Liver (tissue), 9 donors: ENCODE results near the gene DCP2. TPM values are rescaled to one million over a fixed set of nuclear protein-coding genes. Genes with fewer than 3 reads are reported as not detected.

Source experiments
- DNase-seq: peaks from one replicate; pipeline ENCODE4 v3.0.0-alpha.2; 2017; ENCODE audit warnings: low spot score
- H3K27ac ChIP-seq, 2 donors: one replicate each; pipeline ENCODE4 v1.7.0; 2013; ENCODE audit warnings: inconsistent platforms in 2 of 2, low read length in 2 of 2, control low read depth in 1 of 2, low read depth in 1 of 2, mild to moderate bottlenecking in 1 of 2
- H3K27me3 ChIP-seq, 4 donors: one replicate each; pipeline versions ENCODE4 v1.6.1 to v1.7.0; 2013; ENCODE audit warnings: low read length in 3 of 4, inconsistent platforms in 1 of 4, mild to moderate bottlenecking in 1 of 4, moderate library complexity in 1 of 4; ENCODE audit not compliant: control insufficient read depth in 4 of 4, insufficient read depth in 4 of 4
- H3K36me3 ChIP-seq, 4 donors: one replicate each; pipeline versions ENCODE4 v1.6.1 to v1.7.0; 2013; ENCODE audit warnings: low read length in 3 of 4, mild to moderate bottlenecking in 3 of 4, low read depth in 1 of 4, moderate library complexity in 1 of 4; ENCODE audit not compliant: control insufficient read depth in 4 of 4, insufficient read depth in 3 of 4
- H3K4me1 ChIP-seq, 4 donors: one replicate each; pipeline versions ENCODE4 v1.6.1 to v1.7.0; 2013; ENCODE audit warnings: low read length in 3 of 4, mild to moderate bottlenecking in 3 of 4, moderate library complexity in 1 of 4; ENCODE audit not compliant: control insufficient read depth in 4 of 4, insufficient read depth in 4 of 4
- H3K4me3 ChIP-seq, 3 donors: one replicate each; pipeline versions ENCODE4 v1.6.1 to v1.7.0; 2013; ENCODE audit warnings: low read length in 3 of 3, control low read depth in 1 of 3, low read depth in 1 of 3, mild to moderate bottlenecking in 1 of 3
- H3K9ac ChIP-seq, 2 donors: one replicate each; pipeline ENCODE4 v1.7.0; 2013; ENCODE audit warnings: low read length in 2 of 2, mild to moderate bottlenecking in 2 of 2, moderate library complexity in 2 of 2, control low read depth in 1 of 2, low read depth in 1 of 2
- H3K9me3 ChIP-seq, 4 donors: one replicate each; pipeline versions ENCODE4 v1.6.1 to v1.7.0; 2013; ENCODE audit warnings: low read length in 3 of 4; ENCODE audit not compliant: control insufficient read depth in 4 of 4
- ATF3 ChIP-seq: IDR thresholded peaks from 2 replicates; pipeline ENCODE4 v1.6.1; 2016; ENCODE audit warnings: antibody characterized with exemption
- CTCF ChIP-seq: fragments of 150-350 bp; IDR thresholded peaks from 2 replicates; pipeline ENCODE4 v1.5.1; 2017; ENCODE audit warnings: improper control_type of control experiment, low read depth, low read length; ENCODE audit not compliant: missing input control
- EGR1 ChIP-seq, 2 donors: IDR thresholded peaks; 2 replicates each; pipeline ENCODE4 v1.6.1; 2016 to 2018; ENCODE audit warnings: antibody characterized with exemption in 2 of 2, low read depth in 2 of 2
- FOXA1 ChIP-seq: IDR thresholded peaks from 2 replicates; pipeline ENCODE4 v1.6.1; 2016; ENCODE audit warnings: antibody characterized with exemption
- FOXA2 ChIP-seq: IDR thresholded peaks from 2 replicates; pipeline ENCODE4 v1.6.1; 2016; ENCODE audit warnings: antibody characterized with exemption
- GABPA ChIP-seq, 2 donors: IDR thresholded peaks in 1 of 2; conservative IDR thresholded peaks in 1 of 2; 2 replicates each; pipeline ENCODE4 v1.6.1; 2016; ENCODE audit warnings: antibody characterized with exemption in 2 of 2, mild to moderate bottlenecking in 1 of 2, moderate library complexity in 1 of 2
- HNF4A ChIP-seq, 2 donors: conservative IDR thresholded peaks; 2 replicates each; pipeline ENCODE4 v1.6.1; 2016; ENCODE audit warnings: antibody characterized with exemption in 2 of 2, mild to moderate bottlenecking in 2 of 2
- HNF4G ChIP-seq: IDR thresholded peaks from 2 replicates; pipeline ENCODE4 v1.6.1; 2016; ENCODE audit warnings: antibody characterized with exemption
- JUND ChIP-seq, 2 donors: IDR thresholded peaks; 2 replicates each; pipeline ENCODE4 v1.6.1; 2016; ENCODE audit warnings: antibody characterized with exemption in 2 of 2
- MAX ChIP-seq: IDR thresholded peaks from 2 replicates; pipeline ENCODE4 v1.6.1; 2016; ENCODE audit warnings: antibody characterized with exemption
- NR2F2 ChIP-seq: IDR thresholded peaks from 2 replicates; pipeline ENCODE4 v1.6.1; 2016; ENCODE audit warnings: antibody characterized with exemption
- RAD21 ChIP-seq, 2 donors: IDR thresholded peaks; 2 replicates each; pipeline ENCODE4 v1.6.1; 2016; ENCODE audit warnings: antibody characterized with exemption in 2 of 2, mild to moderate bottlenecking in 2 of 2
- REST ChIP-seq: IDR thresholded peaks from 2 replicates; pipeline ENCODE4 v1.6.1; 2016; ENCODE audit warnings: antibody characterized with exemption, mild to moderate bottlenecking
- RXRA ChIP-seq, 2 donors: IDR thresholded peaks; 2 replicates each; pipeline ENCODE4 v1.6.1; 2017 to 2018; ENCODE audit warnings: antibody characterized with exemption in 2 of 2, mild to moderate bottlenecking in 1 of 2
- SP1 ChIP-seq: IDR thresholded peaks from 2 replicates; pipeline ENCODE4 v1.6.1; 2018; ENCODE audit warnings: antibody characterized with exemption, mild to moderate bottlenecking
- TAF1 ChIP-seq: conservative IDR thresholded peaks from 2 replicates; pipeline ENCODE4 v1.6.1; 2016; ENCODE audit warnings: antibody characterized with exemption, mild to moderate bottlenecking
- YY1 ChIP-seq: IDR thresholded peaks from 2 replicates; pipeline ENCODE4 v1.6.1; 2016; ENCODE audit warnings: antibody characterized with exemption, mild to moderate bottlenecking
- ZBTB33 ChIP-seq: IDR thresholded peaks from 2 replicates; pipeline ENCODE4 v1.6.1; 2016; ENCODE audit warnings: antibody characterized with exemption
- WGBS: extraction: QIAGEN DNeasy Blood & Tissue Kit; methylation state at CpG from one replicate; pipeline ENCODE4 v1.1.7; 2013; 5-methylcytosine and 5-hydroxymethylcytosine counted together
- polyA plus RNA-seq, 2 donors: library from polyadenylated mRNA; stranded (reverse) in 1 of 2; unstranded in 1 of 2; fragments of 200-250 nt in 1 of 2; fragments of >200 nt in 1 of 2; fragmentation: Nextera tagmentation in 1 of 2; extraction: Ambion mirVana in 1 of 2; gene quantifications; one replicate each; pipeline versions ENCODE4 v1.2.1 to v1.2.3, GENCODE V29; 2013 to 2015
- total RNA-seq, 2 donors: library from RNA; depleted of rRNA; stranded (reverse); fragments of >200 nt; gene quantifications; one replicate each; pipeline ENCODE4 v1.2.3, GENCODE V29; 2014
- donor health status: healthy.
- donor health status: healthy.
- donor health status: healthy.
- donor health status: healthy.
- donor health status: healthy.

Gene DCP2
- total RNA-seq (10 to 100 TPM; 18.4 to 44.2 TPM), polyA plus RNA-seq (1 to 10 TPM; 2.9 to 6.4 TPM)

GRCh38 chr5:112976432-112977309 lies at the start of gene DCP2:
Gene DCP2, plus strand, starts transcription at chr5:112976798. Its CDS starts 136 bp downstream, at chr5:112976934.
- Histone ChIP-seq H3K4me3 (peak within 1 kb of the TSS; percentile 91 to 98 (median 92)), H3K4me1 (peaks cover 0 to 21% (median 3%) of the 10 kb centered on the region in 4 donors), H3K9ac (peak within 1 kb of the TSS; percentile 67 to 87), H3K9me3 (no peaks in the 10 kb centered on the region), H3K36me3 (no peaks in the 10 kb centered on the region), H3K27ac (peak within 1 kb of the TSS; percentile 83 to 88), H3K27me3 (no peaks in the 10 kb centered on the region)
- peak; percentile 90 for DNase-seq
- under 1% methylated on average over 75 of the region's 75 CpGs for WGBS
- TF ChIP-seq JUND (IDR thresholded peaks at IDR 0.05): peak; percentile 60 to 86
- TF ChIP-seq HNF4G: peak; percentile 53
- peak; percentile 57 for TF ChIP-seq MAX
- no peak for TF ChIP-seq CTCF
- no peak for TF ChIP-seq EGR1 (IDR thresholded peaks at IDR 0.05; ENCODE audit: low read depth in 2 of 2)
- peak; percentile 65 for TF ChIP-seq YY1
- TF ChIP-seq RXRA (IDR thresholded peaks at IDR 0.05): peak; percentile 33 to 41
- TF ChIP-seq HNF4A (conservative IDR thresholded peaks at IDR 0.05): peak; percentile 54 to 71
- TF ChIP-seq GABPA (IDR thresholded peaks at IDR 0.05 in 1 of 2, conservative IDR thresholded peaks at IDR 0.05 in 1 of 2): peak in 1 of 2 donors; percentile 73
- peak; percentile 98 for TF ChIP-seq SP1
- no peak for TF ChIP-seq NR2F2
- no peak for TF ChIP-seq RAD21 (IDR thresholded peaks at IDR 0.05)
- peak; percentile 19 for TF ChIP-seq ZBTB33
- no peak for TF ChIP-seq FOXA2
- no peak for TF ChIP-seq FOXA1
- TF ChIP-seq ATF3: peak; percentile 47
- peak; percentile 45 for TF ChIP-seq TAF1
- no peak for TF ChIP-seq REST
